Central memory CD8-positive, alpha-beta T cell (primary cell): ENCODE measurements around the gene SPO11.

Experiments
- ATAC-seq: fragments of 150-1000 bp; cut with Tn5 transposase; replicated peaks from 2 replicates; pipeline ENCODE4 v1.10.0; 2022; ENCODE audit warnings: mild to moderate bottlenecking, moderate FRiP score, moderate number of reproducible peaks; ENCODE audit not compliant: poor library complexity, severe bottlenecking; ENCODE audit errors: extremely low read depth
- DNase-seq, 2 donors: peaks; one replicate each; pipeline ENCODE4 v3.0.0; 2021; ENCODE audit warnings: low spot score in 2 of 2
- H3K27ac Mint-ChIP-seq: one replicate; pipeline ENCODE4 v1.8.0; 2022; ENCODE audit warnings: low read depth, mild to moderate bottlenecking, moderate library complexity, mixed read lengths
- H3K27me3 Mint-ChIP-seq: one replicate; pipeline ENCODE4 v1.8.0; 2022; ENCODE audit warnings: mixed read lengths
- H3K36me3 Mint-ChIP-seq: one replicate; pipeline ENCODE4 v1.8.0; 2022; ENCODE audit warnings: mild to moderate bottlenecking, moderate library complexity, mixed read lengths; ENCODE audit not compliant: insufficient read depth
- H3K4me1 Mint-ChIP-seq: one replicate; pipeline ENCODE4 v1.8.0; 2022; ENCODE audit warnings: mixed read lengths
- H3K4me3 Mint-ChIP-seq: one replicate; pipeline ENCODE4 v1.8.0; 2022; ENCODE audit warnings: mild to moderate bottlenecking, moderate library complexity, mixed read lengths
- H3K9me3 Mint-ChIP-seq: one replicate; pipeline ENCODE4 v1.8.0; 2022; ENCODE audit warnings: mixed read lengths

SPO11 gene

GRCh38 chr20:57329608-57330221 lies at the start of gene SPO11:
Gene SPO11 (plus strand): TSS chr20:57329803. CDS start chr20:57329868, 65 bp downstream.
- H3K36me3 Mint-ChIP-seq: no peaks in the 10 kb centered on the region
- no peak within 1 kb of the TSS for H3K4me3 Mint-ChIP-seq
- H3K4me1 Mint-ChIP-seq: no peaks in the 10 kb centered on the region
- ATAC-seq (no peak), DNase-seq (no peak)
- H3K27ac Mint-ChIP-seq: no peak within 1 kb of the TSS
- H3K27me3 Mint-ChIP-seq: peaks cover 54% of the 10 kb centered on the region
- H3K9me3 Mint-ChIP-seq: no peaks in the 10 kb centered on the region

GRCh38 chr20:57280221-57280620 lies 49.4 kb upstream of the SPO11 start:
- Mint-ChIP-seq H3K4me1 (no peaks in the 10 kb centered on the region), H3K27me3 (peaks cover 75% of the 10 kb centered on the region), H3K9me3 (no peaks in the 10 kb centered on the region)

GRCh38 chr20:57281900-57282299 lies 47.7 kb upstream of the SPO11 start:
- DNase-seq (no peak), ATAC-seq (no peak)
- no peaks in the 10 kb centered on the region for H3K36me3 Mint-ChIP-seq
- peaks cover 72% of the 10 kb centered on the region for H3K27me3 Mint-ChIP-seq
- no peaks in the 10 kb centered on the region for H3K4me1 Mint-ChIP-seq
- H3K9me3 Mint-ChIP-seq: no peaks in the 10 kb centered on the region
- no peak overlapping the region for H3K27ac Mint-ChIP-seq
- no peak overlapping the region for H3K4me3 Mint-ChIP-seq

More at GRCh38 chr20:57280221-57280620, 49.4 kb upstream of the SPO11 start:
- ATAC-seq (no peak), DNase-seq (no peak)
- Mint-ChIP-seq H3K27ac (no peak overlapping the region), H3K36me3 (no peaks in the 10 kb centered on the region), H3K4me3 (no peak overlapping the region)

- H3K9me3 Mint-ChIP-seq: no peaks in the 10 kb centered on the region
- H3K4me1 Mint-ChIP-seq: no peaks in the 10 kb centered on the region
- no peaks in the 10 kb centered on the region for H3K36me3 Mint-ChIP-seq
- no peak for DNase-seq
- H3K27ac Mint-ChIP-seq: no peak overlapping the region
- H3K27me3 Mint-ChIP-seq: peaks cover 72% of the 10 kb centered on the region
- no peak for ATAC-seq
- no peak overlapping the region for H3K4me3 Mint-ChIP-seq
Observed at GRCh38 chr20:57282670-57283361, 46.8 kb upstream of the SPO11 start.

GRCh38 chr20:57283860-57284259 lies 45.7 kb upstream of the SPO11 start:
- no peaks in the 10 kb centered on the region for H3K9me3 Mint-ChIP-seq
- no peak overlapping the region for H3K4me3 Mint-ChIP-seq
- H3K27ac Mint-ChIP-seq: no peak overlapping the region
- DNase-seq (no peak), ATAC-seq (no peak)
- no peaks in the 10 kb centered on the region for H3K4me1 Mint-ChIP-seq
- H3K27me3 Mint-ChIP-seq: peaks cover 80% of the 10 kb centered on the region
- no peaks in the 10 kb centered on the region for H3K36me3 Mint-ChIP-seq

- Mint-ChIP-seq H3K4me3 (no peak overlapping the region), H3K9me3 (no peaks in the 10 kb centered on the region), H3K27ac (no peak overlapping the region), H3K27me3 (peaks cover 83% of the 10 kb centered on the region), H3K4me1 (no peaks in the 10 kb centered on the region), H3K36me3 (no peaks in the 10 kb centered on the region)
- DNase-seq: no peak
- ATAC-seq: no peak
Observed at GRCh38 chr20:57287007-57287880, 42.4 kb upstream of the SPO11 start.

GRCh38 chr20:57287901-57288300 lies 41.7 kb upstream of the SPO11 start:
- Mint-ChIP-seq H3K27me3 (peaks cover 83% of the 10 kb centered on the region), H3K4me1 (no peaks in the 10 kb centered on the region), H3K9me3 (no peaks in the 10 kb centered on the region), H3K27ac (no peak overlapping the region), H3K4me3 (no peak overlapping the region), H3K36me3 (no peaks in the 10 kb centered on the region)
- ATAC-seq: no peak
- DNase-seq: no peak

GRCh38 chr20:57288651-57289277 lies 40.8 kb upstream of the SPO11 start:
- no peaks in the 10 kb centered on the region for H3K4me1 Mint-ChIP-seq
- H3K36me3 Mint-ChIP-seq: no peaks in the 10 kb centered on the region
- peaks cover 83% of the 10 kb centered on the region for H3K27me3 Mint-ChIP-seq
- ATAC-seq (no peak), DNase-seq (no peak)
- no peaks in the 10 kb centered on the region for H3K9me3 Mint-ChIP-seq
- H3K27ac Mint-ChIP-seq: no peak overlapping the region
- no peak overlapping the region for H3K4me3 Mint-ChIP-seq

- Mint-ChIP-seq H3K4me1 (no peaks in the 10 kb centered on the region), H3K27me3 (peaks cover 83% of the 10 kb centered on the region), H3K9me3 (no peaks in the 10 kb centered on the region), H3K4me3 (no peak overlapping the region), H3K27ac (no peak overlapping the region), H3K36me3 (no peaks in the 10 kb centered on the region)
- DNase-seq: no peak
- no peak for ATAC-seq
Observed at GRCh38 chr20:57289391-57290177, 40.0 kb upstream of the SPO11 start.

- DNase-seq: no peak
- no peaks in the 10 kb centered on the region for H3K9me3 Mint-ChIP-seq
- H3K36me3 Mint-ChIP-seq: no peaks in the 10 kb centered on the region
- no peak for ATAC-seq
- H3K27me3 Mint-ChIP-seq: peaks cover 88% of the 10 kb centered on the region
- no peak overlapping the region for H3K4me3 Mint-ChIP-seq
- no peaks in the 10 kb centered on the region for H3K4me1 Mint-ChIP-seq
- no peak overlapping the region for H3K27ac Mint-ChIP-seq
Observed at GRCh38 chr20:57290178-57290484, 39.5 kb upstream of the SPO11 start.

- Mint-ChIP-seq H3K4me1 (no peaks in the 10 kb centered on the region), H3K27me3 (peaks cover 85% of the 10 kb centered on the region), H3K9me3 (no peaks in the 10 kb centered on the region), H3K36me3 (no peaks in the 10 kb centered on the region), H3K4me3 (no peak overlapping the region), H3K27ac (no peak overlapping the region)
- no peak for DNase-seq
- ATAC-seq: no peak
Observed at GRCh38 chr20:57291003-57291402, 38.6 kb upstream of the SPO11 start.

- no peaks in the 10 kb centered on the region for H3K36me3 Mint-ChIP-seq
- no peak for ATAC-seq
- peaks cover 78% of the 10 kb centered on the region for H3K27me3 Mint-ChIP-seq
Observed at GRCh38 chr20:57291694-57292093, 37.9 kb upstream of the SPO11 start.

More at GRCh38 chr20:57291694-57292093, 37.9 kb upstream of the SPO11 start:
- Mint-ChIP-seq H3K9me3 (no peaks in the 10 kb centered on the region), H3K27ac (no peak overlapping the region), H3K4me3 (no peak overlapping the region), H3K4me1 (no peaks in the 10 kb centered on the region)
- no peak for DNase-seq
